Gastroesophageal sphincter (tissue), 4 donors: Measurements from ENCODE around the gene CDC123. TPM values are rescaled to one million over a fixed set of nuclear protein-coding genes. Genes with fewer than 3 reads are reported as not detected.
"Not testable (repeated sequence)": the region's sequence is repeated elsewhere in the genome, so short reads cannot be mapped to it uniquely, and the experiment has no call there.

Experiments used
- ATAC-seq: fragments of 150-250 bp; one replicate; pipeline ENCODE4 v1.9.1; 2016; ENCODE audit warnings: mild to moderate bottlenecking, moderate library complexity
- H3K27ac ChIP-seq, 4 donors: fragments of 200-600 bp; sonication (generic) in 3 of 4; 1 replicate in 3 of 4; 2 replicates in 1 of 4; pipeline ENCODE4 v1.5.1; 2016 to 2019
- H3K27me3 ChIP-seq: fragments of 200-600 bp; sonication (generic); one replicate; pipeline ENCODE4 v1.5.1; 2019
- H3K36me3 ChIP-seq, 2 donors: fragments of 200-600 bp; sonication (generic); one replicate each; pipeline ENCODE4 v1.5.1; 2019; ENCODE audit warnings: control low read depth in 1 of 2
- H3K4me1 ChIP-seq, 3 donors: fragments of 200-600 bp; sonication (generic); 1 replicate in 2 of 3; 2 replicates in 1 of 3; pipeline ENCODE4 v1.5.1; 2016 to 2019; ENCODE audit warnings: control low read depth in 2 of 3
- H3K4me3 ChIP-seq, 2 donors: fragments of 200-600 bp; sonication (generic); one replicate each; pipeline ENCODE4 v1.5.1; 2019; ENCODE audit warnings: mild to moderate bottlenecking in 1 of 2, moderate library complexity in 1 of 2
- H3K9me3 ChIP-seq, 3 donors: fragments of 200-600 bp; sonication (generic); one replicate each; pipeline ENCODE4 v1.5.1; 2017 to 2019; ENCODE audit warnings: control low read depth in 2 of 3
- CTCF ChIP-seq, 4 experiments: fragments of 200-600 bp in 2 of 4; fragments of 450-650 bp in 2 of 4; sonication (generic) in 1 of 4; IDR thresholded peaks; one replicate each; pipeline ENCODE4 v1.5.1; 2017 to 2019; ENCODE audit warnings: antibody characterized with exemption in 4 of 4, mild to moderate bottlenecking in 2 of 4, moderate library complexity in 2 of 4
- EP300 ChIP-seq: sonication (generic); formaldehyde crosslinking; IDR thresholded peaks from one replicate; pipeline ENCODE4 v1.6.1; 2017; ENCODE audit warnings: antibody characterized with exemption, mild to moderate bottlenecking
- POLR2A ChIP-seq, 2 donors: fragments of 450-650 bp; IDR thresholded peaks; one replicate each; pipeline ENCODE4 v1.6.1; 2017; ENCODE audit warnings: antibody characterized with exemption in 2 of 2, mild to moderate bottlenecking in 2 of 2, moderate library complexity in 1 of 2
- POLR2AphosphoS5 ChIP-seq: sonication (generic); formaldehyde crosslinking; IDR thresholded peaks from one replicate; pipeline ENCODE4 v1.6.1; 2017; ENCODE audit warnings: antibody characterized with exemption
- WGBS, 2 donors: methylation state at CpG; one replicate each; pipeline ENCODE4 v1.1.5; 2018; ENCODE audit warnings: low coverage in 1 of 2; 5-methylcytosine and 5-hydroxymethylcytosine counted together
- total RNA-seq, 4 donors: library from RNA; depleted of rRNA; stranded (reverse); fragments of >200 nt; gene quantifications; one replicate each; pipeline ENCODE4 v1.1.0, GENCODE V29; 2016

The CDC123 gene
- total RNA-seq, 4 donors from 2014 or later = 53.5 to 83.7 (median 68.0) TPM

GRCh38 chr10:12165999-12166775 is 29.8 kb upstream of the CDC123 start:
- TF ChIP-seq CTCF (IDR thresholded peaks at IDR 0.05) = no peak
- peak overlapping the region in 1 of 4 donors; percentile 11 for H3K27ac ChIP-seq
- H3K4me3 ChIP-seq = no peak overlapping the region
- ATAC-seq = no peak
- no peaks in the 10 kb centered on the region for H3K27me3 ChIP-seq
- WGBS, 2 donors = 63 to 80% methylated on average over 4 of the region's 6 CpGs
- peaks cover 0 to 10% (median 0%) of the 10 kb centered on the region in 3 donors for H3K4me1 ChIP-seq
- peaks cover 0 to 97% of the 10 kb centered on the region in 2 donors for H3K36me3 ChIP-seq
- no peaks in the 10 kb centered on the region for H3K9me3 ChIP-seq

DNA sequence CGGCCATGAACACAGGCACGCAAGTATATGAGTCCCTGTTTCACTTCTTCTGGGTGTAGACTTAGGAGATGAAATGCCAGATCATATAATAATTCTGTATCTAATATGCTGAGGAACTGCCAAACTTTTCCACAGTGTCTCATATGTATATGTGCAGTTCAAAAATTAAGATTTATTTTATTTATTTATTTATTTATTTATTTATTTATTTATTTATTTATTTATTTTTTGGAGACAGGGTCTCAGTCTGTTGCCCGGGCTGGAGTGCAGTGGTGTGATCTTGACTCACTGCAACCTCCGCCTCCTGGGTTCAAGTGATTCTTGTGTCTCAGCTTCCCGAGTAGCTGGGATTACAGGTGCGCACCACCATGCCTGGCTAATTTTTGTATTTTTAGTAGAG is 24.5 kb upstream of the CDC123 start:
- not testable (repeated sequence) for H3K4me3 ChIP-seq
- peaks cover 3 to 100% of the 10 kb centered on the region in 2 donors for H3K36me3 ChIP-seq
- WGBS, 2 donors = 82 to 93% methylated on average over 2 to 6 of the region's 6 CpGs

GRCh38 chr10:12177642-12178041 is 18.3 kb upstream of the CDC123 start:
- H3K27ac ChIP-seq = no peak overlapping the region
- TF ChIP-seq POLR2AphosphoS5 (no peak), POLR2A (IDR thresholded peaks at IDR 0.05) (no peak), EP300 (no peak), CTCF (IDR thresholded peaks at IDR 0.05) (no peak)
- H3K4me1 ChIP-seq = no peaks in the 10 kb centered on the region
- no peaks in the 10 kb centered on the region for H3K27me3 ChIP-seq
- no peaks in the 10 kb centered on the region for H3K9me3 ChIP-seq
- H3K4me3 ChIP-seq = no peak overlapping the region
- H3K36me3 ChIP-seq = peaks cover 0 to 98% of the 10 kb centered on the region in 2 donors
- no peak for ATAC-seq
- WGBS, 2 donors = 74 to 88% methylated on average over 5 to 7 of the region's 9 CpGs

More for the DNA sequence above, 24.5 kb upstream of the CDC123 start:
- H3K27ac ChIP-seq, H3K27me3 ChIP-seq, ATAC-seq, H3K4me1 ChIP-seq, H3K9me3 ChIP-seq: not testable (repeated sequence)

DNA sequence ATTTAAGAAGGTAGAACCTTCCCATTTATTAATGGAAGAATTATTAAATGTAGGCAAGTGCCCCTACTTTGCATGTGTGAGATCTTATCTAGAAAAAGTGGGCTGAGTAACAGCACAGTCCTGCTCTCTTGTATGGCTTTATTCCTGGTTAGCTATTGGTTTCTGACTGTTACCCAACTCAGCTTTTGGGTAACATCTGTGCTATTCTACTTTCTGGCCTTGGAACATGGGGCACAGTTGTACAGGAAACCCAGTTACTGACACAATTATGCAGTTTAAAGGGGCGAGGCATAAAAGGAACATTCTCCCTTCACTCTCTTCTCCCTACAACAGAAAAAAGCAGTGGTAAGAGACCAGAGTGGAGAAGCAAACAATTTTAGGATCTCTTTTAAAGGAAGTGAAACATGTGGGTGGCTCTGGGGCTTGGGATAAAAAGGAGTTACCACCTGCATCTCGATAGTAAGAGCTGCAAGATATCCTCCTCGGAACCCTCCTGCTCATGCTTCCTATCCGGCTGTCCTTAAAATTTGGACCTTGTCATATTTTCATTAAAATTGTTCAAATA is 16.3 kb upstream of the CDC123 start:
- TF ChIP-seq POLR2AphosphoS5 (no peak), CTCF (IDR thresholded peaks at IDR 0.05) (no peak), POLR2A (IDR thresholded peaks at IDR 0.05) (no peak), EP300 (no peak)
- 84 to 95% methylated on average over 4 of the region's 4 CpGs for WGBS, 2 donors
- no peaks in the 10 kb centered on the region for H3K9me3 ChIP-seq
- H3K27me3 ChIP-seq = no peaks in the 10 kb centered on the region
- no peaks in the 10 kb centered on the region for H3K4me1 ChIP-seq
- no peak overlapping the region for H3K27ac ChIP-seq
- no peak for ATAC-seq
- H3K36me3 ChIP-seq = peaks cover 0 to 98% of the 10 kb centered on the region in 2 donors
- no peak overlapping the region for H3K4me3 ChIP-seq

DNA sequence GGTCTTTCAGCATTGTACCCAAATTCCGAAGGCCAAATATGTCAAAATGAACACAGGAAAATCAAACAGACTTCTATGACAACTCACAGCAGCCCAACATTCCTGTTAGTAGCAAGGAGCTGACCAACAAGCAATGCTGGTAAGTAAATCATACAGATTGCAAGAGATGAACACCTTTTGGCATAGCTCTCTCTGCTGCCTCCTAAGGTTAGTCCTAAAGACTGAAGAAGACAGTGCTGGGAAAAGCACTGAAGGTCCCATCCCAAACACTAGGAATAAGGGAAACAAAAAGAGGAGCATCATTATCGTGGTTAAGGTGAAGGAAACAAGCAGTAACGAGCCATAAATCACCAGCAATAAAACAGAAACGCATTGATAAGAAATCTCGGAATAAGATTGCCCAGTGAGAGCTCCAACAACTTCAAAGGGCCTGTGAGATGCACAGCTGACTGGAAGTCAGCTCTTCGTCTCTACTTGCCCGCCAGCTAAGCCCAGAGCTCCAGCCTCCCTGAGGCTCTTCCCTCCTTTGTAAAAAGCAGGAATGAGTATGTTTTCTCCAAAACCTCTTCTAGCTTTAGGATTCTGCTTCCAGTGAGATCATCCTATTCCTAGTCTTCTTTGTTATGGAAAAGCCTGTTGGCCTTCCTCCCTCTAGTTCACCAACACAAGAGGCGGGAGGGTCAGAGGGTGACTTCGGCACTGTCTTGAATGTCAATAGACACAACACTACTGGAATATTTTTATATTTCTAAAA is 15.6 kb upstream of the CDC123 start:
- Histone ChIP-seq H3K9me3 (no peaks in the 10 kb centered on the region), H3K27me3 (no peaks in the 10 kb centered on the region), H3K4me1 (no peaks in the 10 kb centered on the region), H3K36me3 (peaks cover 1 to 98% of the 10 kb centered on the region in 2 donors), H3K27ac (no peak overlapping the region), H3K4me3 (no peak overlapping the region)
- ATAC-seq = no peak
- 78 to 84% methylated on average over 8 to 9 of the region's 9 CpGs for WGBS, 2 donors
- no peak for TF ChIP-seq POLR2AphosphoS5
- no peak for TF ChIP-seq EP300
- no peak for TF ChIP-seq CTCF (IDR thresholded peaks at IDR 0.05)
